Stimulated activated CD8-positive, alpha-beta memory T cell treated with anti-CD3 and anti-CD28 coated beads, Interleukin-15, amount 100 ng/mL, for 4 hours (primary cell): ENCODE measurements around the gene PHF20.
"Not testable (repeated sequence)": the region's sequence is repeated elsewhere in the genome, so short reads cannot be mapped to it uniquely, and the experiment has no call there.

Source experiments
- DNase-seq, 2 donors: peaks; one replicate each; pipeline ENCODE4 v3.0.0-alpha.2; 2020; ENCODE audit warnings: low read depth in 2 of 2

The PHF20 gene

DNA sequence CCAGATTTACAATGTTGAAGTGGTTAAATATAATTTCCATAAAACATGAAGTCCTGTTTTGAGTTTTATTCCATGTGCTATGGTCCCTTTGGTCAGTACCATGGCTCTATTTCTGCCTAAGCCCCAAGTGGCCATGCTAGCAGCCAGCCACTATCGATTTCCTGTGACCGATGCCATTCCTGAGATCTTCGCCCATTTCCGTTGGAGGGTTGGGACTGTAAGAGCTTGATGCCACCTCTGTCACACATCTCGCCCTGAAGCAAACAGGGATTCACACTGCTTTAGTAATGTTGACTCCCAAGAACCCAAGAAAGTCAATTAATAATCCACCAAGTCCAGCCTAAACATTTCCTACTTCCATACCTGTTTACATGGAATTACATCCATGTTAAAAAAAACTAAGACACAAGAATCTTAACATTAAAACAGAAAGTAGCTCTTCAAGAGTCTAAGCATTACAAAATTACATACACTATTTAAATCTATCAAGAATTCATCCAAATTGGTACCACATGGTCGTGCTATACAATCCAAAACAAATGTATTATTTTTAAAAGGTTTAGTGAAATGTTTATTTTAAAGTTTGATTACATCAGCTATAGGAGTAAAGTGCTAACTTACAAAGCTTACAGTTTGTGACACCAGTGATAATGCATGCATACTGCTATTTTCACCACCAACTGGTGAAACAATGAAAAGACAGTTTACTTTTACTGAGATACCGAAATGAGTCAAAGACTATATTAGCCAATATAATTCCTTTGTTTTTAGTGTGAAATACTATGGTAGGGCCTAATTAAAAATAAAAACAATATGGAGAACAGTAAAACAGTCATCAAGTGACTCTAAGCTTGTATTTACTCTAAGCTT is 32.3 kb upstream of the PHF20 start:
- DNase-seq = no peak

DNA sequence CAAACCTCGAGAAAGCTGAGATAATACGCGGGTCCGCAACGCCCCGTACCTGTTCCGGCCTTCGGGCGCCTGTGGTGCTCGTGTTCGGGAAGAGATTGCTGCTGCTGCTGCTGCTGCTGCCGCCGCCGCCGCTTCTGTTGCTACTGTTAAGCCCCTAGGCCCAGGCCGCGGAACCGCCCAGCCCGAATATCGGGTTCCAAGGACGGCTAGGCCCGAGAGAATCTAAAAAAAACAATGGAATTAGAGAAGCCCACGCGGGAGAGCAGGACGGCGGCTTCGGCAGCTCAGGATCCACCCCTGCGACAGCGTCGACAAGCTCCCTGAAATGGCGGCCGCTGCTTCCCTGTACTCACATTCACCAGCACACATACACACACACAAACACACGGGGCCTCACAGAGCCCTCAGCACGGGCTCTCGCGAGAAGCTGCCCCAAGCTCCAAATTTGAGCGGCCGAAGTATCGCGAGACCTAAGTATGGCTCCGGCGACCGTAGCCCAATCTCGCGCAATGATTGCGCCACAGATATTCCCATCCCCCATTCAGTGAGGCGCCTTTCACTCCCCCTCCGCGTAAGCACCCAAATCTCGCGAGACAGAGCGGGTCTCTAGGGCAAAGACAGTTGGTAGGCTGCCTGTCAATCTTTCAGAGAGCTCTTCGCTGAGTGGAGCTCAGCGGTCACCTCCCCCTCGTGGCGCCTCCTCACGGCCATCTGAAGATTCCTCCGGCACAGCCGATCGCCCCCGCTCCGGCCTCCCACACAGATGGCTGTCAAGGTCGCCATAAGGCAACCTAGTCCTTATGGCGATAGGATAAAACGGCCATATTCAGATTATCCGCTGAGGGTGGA is 29.7 kb upstream of the PHF20 start, which contains the start of gene RBM39:
Gene RBM39 (minus strand): TSS at position 369 of the 849 bp plus-strand sequence. CDS start 1,386 bp downstream, outside the sequence.
- peak; percentile 98 to 100 for DNase-seq

DNA sequence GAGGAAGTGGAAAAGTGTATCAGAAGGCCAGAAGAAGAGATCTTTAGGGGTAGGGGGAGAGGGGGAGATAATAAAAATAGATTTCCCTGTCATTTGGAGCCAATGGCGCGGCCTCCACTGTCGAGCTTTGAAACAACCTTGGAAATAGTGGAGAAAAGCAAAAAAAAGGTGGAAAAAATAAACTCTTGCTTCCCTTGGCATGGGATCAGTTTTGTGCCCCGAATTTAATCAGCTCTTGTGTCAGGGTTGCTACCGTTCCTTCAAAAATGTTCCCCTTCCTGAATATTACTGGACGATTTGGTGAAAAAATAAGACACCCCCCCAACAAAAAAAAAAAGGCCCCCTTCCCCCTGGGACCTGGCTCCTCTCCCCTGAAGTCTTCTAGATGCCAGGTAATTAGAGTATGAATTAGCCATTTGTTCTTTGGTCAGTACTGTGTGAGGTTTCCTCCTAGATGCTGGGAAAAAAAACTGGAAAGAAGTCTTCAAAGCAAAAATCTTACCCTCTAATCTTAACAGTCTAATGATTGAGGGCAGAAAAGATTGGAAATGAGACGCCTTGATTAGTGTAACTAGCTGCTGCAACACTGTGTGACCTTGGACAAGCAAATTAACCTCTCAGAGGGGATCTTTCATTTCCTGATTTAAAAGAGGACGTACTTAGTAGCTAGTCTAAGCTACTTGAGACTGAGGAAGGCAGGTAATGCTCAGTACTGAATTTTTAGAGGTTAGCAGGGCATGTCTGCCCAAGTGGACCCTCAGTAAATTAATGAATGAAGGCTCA is 28.9 kb upstream of the PHF20 start:
- no peak for DNase-seq

DNA sequence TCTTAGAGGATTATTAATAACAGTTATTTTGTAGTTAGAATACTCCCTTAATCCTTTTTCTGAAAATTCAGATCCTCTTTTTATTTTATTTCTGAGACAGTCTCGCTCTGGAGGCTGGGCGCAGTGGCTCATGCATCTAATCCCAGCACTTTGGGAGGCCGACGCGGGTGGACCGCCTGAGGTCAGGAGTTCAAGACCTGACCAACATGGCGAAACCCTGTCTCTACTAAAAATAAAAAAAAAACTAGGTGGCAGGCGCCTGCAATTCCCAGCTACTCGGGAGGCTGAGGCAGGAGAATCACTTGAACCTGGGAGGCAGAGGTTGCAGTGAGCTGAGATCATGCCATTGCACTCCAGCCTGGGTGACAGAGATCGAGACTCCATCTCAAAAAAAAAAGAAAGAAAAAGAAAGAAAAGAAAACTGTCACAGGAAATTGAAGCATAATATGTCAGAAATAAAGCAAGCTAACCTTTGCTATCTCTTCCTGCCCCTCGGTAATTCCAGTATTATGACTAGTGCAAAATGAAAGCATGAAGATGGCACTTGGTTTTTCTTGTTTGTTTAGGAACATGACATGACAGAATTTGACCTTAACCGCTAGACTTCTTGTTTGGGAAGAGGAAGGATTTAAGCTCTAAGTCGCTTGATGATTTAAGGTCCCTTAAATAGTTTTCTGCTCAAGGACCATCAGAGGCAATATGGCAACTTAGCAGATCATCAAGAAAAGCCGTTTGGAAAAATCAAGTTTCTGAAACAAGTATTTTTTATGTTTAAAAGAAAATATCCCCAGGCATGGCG is 27.9 kb upstream of the PHF20 start:
- no peak for DNase-seq

DNA sequence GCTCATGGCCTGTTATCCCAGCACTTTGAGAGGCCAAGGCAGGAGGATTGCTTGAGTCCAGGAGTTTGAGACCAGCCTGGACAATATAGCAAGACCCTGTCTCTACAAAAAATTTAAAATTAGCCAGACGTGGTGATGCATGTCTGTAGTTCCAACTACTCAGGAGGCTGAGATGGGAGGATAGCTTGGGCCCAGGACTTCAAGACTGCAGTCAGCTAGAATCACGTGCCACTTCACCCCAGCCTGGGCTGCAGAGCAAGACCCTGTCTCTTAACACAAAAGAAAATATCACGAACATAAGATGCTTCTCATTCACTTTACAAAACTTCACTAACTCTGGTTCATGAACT is 27.3 kb upstream of the PHF20 start:
- not testable (repeated sequence) for DNase-seq

DNA sequence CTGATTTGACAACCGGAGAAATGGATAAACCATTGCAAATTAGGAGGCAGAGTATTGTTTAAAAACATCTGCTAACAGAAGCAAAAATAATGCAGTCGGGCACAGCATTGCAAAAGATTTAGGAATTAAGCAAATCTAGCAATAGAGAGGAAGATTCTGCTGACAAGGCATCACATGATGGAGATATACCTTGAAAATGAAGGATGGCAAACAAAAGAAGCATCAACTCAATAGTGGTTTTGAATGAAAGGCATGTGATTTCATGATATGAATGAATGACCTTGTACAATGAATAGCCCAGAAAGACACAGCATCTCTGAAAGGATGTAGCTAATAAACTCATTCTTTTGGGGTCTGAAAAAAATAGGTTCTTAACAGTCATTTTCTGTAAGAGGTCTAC is 21.2 kb upstream of the PHF20 start:
- DNase-seq = no peak

DNA sequence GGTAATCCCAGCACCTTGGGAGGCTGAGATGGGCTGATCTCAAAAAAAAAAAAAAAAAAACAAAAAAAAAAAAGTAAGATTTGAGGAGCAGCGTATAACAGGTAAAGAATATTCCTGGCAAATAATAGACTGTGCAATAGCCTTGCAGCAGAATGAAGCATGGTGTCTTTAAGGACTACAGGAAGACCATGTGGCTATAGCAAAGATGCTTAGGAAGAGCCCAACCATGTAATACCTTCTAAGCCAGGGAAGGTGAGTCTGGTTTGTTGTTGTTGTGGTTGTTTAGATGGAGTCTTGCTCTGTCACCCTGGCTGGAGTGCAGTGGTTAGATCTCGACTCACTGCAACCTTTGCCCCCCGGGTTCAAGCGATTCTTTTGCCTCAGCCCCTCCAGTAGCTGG is 15.4 kb upstream of the PHF20 start:
- DNase-seq = no peak

DNA sequence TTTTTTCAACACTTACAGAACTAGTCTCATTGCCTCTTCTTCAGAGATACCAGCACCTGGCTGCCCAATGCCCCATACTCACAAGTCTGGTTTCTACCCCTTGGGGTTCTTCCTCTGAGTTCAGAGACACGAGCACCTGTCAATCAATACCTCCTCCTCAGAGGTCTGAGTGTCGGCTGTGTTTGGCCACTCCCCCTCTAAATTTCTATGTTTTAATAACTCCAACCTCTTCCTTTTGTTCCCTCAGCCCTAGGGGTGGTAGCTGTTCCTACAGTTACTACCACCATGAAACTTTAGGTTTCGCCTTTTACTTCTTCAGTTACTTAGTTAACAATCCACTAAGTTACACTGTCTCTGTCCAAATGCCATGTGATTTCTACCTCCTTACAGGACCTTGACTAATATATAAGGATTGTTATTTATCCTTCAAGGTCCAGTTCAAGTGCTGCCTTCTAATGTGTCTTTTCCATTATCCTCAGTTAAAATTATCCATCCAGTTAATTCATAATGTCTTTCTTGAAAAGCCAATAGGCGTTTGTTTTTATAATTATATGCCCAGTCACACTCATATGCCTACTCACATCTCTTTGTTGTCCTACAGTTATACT is 14.6 kb upstream of the PHF20 start:
- no peak for DNase-seq

DNA sequence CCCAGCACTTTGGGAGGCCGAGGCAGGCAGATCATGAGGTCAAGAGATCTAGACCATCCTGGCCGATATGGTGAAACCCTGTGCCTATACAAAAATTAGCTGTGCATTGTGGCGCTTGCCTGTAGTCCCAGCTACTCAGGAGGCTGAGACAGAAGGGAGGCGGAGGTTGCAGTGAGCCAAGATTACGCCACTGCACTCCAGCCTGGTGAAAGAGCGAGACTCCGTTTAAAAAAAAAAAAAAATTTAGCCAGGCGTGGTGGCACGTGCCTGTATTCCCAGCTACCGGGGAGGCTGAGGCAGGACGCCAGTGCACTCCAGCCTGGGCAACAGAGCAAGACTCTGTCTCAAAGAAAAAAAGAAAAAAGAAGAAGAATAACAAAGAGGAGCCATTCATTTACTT is 10.3 kb upstream of the PHF20 start:
- not testable (repeated sequence) for DNase-seq

DNA sequence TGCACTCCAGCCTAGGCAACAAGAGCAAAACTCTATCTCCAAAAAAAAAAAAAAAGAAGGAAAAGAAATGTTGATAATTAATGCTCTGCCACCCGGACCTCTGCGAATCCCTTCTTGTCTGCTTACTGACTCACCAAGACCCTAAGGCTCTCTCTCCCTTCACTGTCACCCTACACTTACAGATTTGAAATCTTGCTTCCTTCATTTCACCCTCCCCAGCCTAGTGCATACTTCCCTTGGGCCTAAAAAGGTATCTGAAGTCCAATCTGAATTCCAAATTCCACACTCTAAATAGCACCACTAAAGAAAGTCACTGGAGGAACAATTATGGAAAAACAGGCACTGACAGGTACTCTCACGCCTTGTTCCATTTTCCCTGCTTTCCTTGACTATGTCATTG is 9.4 kb upstream of the PHF20 start:
- DNase-seq = no peak

DNA sequence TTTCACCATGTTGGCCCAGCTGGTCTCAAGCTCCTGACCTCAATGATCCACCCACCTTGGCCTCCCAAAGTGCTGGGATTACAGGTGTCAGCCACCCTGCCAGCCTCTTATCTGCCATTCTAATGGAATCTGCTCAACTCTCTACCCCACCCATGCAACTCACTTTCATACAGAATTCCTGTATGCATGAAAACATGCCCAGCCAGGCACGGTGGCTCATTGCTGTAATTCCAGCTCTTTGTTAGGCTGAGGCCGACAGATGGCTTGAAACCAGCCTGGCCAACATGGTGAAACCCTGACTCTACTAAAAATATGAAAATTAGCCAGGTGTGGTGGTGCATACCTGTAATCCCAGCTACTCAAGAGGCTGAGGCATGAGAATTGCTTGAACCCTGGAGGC is 6.9 kb upstream of the PHF20 start:
- DNase-seq = not testable (repeated sequence)

DNA sequence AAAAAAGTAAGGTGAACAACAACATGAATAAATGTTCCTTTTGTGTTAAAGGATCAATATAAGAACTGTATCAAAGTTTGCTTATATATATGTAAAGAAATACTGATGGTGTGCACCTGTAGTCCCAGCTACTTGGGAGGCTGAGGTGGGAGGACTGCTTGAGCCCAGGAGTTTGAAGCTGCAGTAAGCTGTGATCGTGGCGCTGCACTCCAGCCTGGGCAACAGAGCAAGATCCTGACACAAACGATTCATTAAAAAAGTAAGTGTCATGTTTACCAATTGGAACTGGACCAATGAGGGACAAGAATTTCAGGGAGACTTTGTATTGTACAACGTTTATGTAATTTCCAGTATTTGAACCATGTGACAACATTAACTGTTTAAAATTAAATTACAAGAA is 5.0 kb upstream of the PHF20 start:
- no peak for DNase-seq

DNA sequence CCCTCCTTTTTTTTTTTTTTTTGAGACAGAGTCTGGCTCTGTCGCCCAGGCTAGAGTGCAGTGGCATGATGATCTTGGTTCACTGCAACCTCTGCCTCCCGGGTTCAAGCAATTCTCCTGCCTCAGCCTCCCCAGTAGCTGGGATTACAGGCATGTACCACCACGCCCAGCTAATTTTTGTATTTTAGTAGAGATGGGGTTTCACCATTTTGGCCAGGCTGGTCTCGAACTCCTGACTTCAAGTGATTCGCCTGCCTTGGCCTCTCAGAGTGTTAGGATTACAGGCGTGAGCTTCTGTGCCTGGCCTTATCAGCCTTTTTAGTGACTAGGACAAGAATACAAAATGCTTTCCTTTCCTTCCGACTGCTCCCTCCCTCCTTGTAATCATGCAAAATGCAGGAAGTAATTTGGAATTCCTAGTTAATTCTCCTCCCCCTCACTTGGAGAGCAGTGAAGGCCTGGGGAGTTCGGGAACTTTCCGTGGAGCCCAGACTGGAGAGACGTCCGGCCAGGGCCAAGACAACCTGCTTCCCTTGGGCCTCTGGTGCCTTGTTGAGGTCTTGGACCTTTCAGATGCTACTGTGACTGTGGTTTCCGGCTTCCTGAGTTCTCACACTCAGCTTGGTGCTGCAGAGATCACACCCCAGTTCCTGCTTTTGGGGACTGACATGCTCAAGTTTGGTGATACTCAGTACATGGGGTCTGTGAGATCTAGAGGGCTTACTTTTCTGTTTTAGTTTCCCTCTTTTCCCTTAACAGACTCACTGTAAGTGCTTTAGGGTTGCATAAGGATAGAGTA is 3.9 kb upstream of the PHF20 start:
- peak; percentile 35 to 48 for DNase-seq

DNA sequence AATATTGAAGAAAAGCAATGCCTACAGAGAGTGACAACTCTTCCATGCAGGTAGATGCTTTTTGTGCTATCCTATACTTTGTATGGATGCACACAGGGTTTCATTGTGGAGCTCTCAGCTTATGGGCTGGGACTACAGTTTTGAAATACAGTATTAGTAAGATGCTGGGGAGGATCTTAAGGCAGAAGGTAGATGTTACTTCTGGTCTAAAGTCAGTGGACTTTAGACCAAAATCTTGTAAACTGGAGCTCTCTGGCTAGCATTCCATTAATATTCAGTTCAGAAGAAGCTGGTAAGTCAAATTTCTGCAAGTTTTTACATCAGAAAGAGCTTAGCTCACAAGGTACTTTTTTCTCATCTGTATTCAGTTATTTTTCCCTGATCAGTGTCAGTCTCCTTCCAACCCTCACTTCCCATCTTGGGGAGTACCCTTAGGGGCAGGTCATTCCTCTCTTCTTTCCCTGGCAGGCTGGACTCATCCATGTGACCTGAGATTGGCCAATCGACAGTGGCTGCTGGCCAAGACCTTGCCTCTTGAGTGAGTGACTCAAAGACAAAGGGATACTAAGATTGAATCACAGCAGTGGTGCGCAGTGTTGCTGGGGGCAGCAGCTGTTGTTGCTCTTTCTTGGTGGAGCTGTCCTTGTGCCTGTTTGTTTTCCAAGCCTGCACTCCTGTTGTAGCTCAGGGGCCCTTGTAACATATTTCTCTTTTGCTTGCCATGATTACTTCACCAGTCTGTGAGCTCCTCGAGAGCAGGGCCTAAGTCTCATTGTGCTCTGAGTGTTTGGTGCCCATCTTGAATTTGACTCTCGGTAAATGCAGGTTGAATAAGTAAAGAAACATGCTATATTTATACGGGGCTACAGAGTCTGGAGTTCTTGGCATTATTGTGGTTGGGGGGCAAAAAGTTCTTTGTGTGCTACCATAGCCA is 2.8 kb upstream of the PHF20 start:
- peak in 1 of 2 donors; percentile 9 for DNase-seq

DNA sequence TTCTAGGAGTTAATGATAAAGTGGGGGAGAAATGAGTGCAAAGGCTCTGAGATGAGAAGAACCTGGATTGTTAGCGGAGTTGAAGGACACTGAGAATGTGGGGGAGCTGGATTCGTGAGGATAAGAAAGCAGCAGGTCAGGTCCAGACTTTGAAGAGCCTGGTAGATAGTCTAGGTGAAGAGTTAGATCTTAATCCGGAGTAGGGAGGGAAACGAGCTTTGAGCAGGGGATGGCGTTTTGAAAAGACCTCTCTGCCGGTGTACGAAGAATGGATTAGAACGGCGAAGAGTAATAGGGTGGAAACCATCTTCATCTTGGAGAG is 487 bp upstream of the PHF20 start:
- DNase-seq = no peak

DNA sequence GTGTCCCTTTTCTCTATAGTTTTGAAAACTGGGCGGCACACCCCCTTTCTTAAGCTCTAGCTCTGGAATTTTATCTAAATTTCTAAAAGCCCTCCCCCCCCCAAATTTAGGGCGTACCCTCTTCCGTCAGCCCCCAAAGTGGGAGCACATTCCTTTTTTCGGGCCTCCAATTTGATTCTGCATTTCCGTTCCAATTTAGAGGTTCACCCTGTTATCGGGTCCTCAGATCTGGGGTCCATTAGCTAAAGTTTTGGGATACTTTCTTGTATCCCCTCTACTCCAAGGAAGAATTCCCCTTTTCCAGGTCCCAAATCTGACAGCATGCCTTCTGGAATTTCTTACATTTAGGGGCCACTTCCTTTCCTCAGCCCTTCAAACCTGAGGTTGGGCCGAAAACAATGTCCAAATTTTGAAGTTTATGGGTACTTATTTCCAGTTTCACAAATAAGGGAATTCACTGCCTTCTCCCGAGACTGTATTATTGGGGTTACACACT is 796 bp downstream of the PHF20 start:
- no peak for DNase-seq

DNA sequence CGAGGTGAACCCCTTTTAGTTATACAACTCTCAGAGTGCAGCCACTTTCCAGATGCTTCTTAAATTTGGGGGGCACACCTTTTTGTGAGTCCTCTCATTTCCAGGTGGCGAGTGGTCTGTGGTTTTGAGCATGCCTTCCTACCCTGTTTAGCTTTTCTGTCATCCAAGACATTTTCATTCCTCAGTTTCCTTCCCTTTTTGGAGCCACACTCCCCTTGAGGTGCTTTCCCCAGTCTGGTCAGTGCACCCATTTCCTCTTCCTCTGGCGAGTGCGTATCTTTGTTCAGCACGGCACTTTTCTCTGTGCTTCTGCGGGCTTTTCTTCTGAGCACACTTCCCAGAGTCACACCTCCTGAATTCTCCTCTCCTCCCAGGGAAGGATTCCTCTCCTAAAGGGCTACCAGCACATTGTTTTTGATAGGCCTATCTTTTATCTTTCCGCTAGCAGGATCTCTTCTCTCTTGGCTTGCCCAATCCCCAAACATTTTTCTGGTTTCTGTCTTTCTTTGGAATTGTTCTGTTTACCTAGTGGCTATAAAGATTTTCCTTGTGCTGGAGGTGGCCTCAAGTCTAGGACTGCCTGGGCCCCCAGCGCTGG is 1.4 kb downstream of the PHF20 start:
- peak in 1 of 2 donors; percentile 4 for DNase-seq

DNA sequence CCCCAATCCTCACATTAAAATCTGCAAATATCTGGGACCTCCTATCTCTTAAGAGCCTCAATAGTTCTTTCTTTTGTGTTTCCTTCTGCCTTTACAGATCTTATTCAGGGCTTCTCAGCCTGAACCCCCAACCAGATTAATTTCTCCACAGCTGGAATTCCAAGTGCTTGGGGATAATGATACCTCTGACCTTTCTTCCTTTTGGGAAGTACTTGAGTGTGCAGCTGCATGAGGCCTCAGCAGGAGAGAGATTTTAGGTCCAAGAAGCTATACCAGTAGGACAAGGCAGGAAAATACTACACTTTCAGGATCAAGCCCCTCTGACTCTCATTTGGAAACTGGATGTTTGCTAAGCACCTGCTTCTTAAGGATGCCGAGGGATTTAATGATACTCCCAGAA is 2.6 kb downstream of the PHF20 start:
- DNase-seq = no peak
